ENCODE measurements around the gene OS9.

Gene OS9

DNA sequence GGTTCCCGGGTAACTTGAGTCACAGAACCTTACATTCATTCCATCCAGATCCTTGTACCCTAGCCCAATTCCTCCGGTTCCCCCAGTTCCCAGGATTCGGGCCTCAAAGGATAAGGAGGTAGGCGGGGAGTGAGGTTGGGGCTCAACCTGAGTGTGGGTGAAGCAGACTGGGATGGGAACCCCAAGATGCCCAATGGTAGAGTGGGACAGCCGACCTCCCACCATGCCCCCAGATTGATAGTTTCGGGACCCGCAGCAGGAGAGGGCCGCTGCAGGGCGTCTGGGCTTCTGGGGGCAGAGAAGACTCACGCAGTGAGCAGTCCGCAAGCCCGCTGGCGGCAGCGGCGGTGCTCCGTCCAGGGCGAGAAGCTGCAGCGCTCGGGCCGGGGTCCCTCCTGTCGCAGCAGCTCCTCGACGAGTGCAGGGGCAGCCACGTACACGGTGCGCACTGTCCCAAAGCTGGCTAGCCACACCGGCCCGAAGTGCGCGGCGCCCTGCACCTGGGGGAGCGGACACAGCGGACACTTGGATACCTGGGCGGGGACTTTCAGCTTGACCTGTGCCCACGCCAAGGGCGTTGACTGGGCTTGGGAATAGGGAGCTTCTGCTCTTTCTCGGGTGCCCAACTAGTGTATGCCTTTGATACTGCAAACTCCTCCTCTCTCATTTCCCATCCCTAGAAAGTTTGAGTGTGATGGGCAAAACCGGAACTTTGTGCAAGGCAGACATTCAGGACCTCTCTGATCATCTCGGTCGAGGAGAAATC is 71.9 kb downstream of the OS9 start:
- DNase-seq (ENCODE audit: low read depth in 2 of 2), result no peak

DNA sequence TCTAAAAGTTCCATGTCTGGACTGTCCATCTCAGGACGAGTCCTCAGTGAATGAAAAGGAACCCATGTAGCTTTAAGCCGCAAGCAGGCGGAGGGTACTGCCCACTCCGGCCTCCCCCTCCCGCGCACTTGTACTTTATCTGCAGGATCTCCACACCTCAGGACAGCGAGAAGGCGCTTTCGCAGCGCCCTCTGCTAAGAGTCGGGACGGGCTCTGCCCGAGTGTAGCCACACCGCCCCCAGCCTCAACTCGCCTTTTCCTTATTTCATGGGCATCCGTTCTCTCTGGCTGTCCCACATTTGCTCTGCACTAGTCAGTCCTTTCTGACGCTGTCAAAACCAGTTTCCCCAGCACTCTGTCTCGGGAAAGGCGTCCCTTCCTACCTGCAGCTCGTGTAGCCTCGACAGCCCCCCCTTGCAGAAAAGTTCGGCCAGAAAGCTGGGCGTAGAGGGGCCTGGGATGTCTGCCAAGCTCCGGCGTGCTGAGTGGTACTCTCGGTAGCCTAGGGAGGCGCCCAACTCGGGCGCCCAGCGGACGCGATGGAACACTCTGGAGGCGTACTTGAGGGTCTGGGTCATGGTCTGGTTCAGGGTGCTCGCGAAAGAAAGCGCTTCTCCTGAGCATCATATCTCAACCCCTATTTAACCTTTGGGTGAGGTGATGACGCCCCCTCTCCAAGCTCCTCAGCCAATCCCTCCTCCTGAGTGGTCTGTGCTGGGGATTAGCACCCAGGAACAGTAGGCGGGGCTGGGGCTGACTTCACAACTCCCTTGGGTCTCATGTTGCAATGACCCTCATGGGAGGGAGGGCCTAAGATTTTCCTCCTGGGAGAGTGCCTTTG is 72.8 kb downstream of the OS9 start, which contains the start of gene CYP27B1:
CYP27B1 (minus strand) TSS at position 615 of the 841 bp plus-strand sequence; CDS start at position 578, 37 bp downstream.
- no peak for DNase-seq (ENCODE audit: low read depth in 2 of 2)

DNA sequence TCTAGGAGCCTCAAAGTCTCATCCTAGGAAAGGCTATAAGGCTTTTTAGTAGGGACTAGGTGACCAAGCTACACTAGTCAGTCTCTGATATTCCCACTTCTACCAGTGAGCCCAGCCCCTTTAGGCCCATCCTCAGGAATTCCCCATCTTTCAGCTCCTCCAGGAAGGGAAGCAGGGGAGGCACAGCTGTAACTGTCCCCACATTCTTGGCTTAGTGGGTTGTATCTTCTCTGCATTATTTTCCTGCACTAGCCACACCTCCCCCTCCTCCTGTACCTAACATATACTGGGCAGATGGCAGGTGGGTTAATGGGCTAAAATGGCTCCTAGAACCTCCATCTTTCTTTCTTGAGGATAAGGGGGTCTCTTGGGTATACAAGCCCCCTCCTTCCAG is 73.4 kb downstream of the OS9 start:
- DNase-seq (ENCODE audit: low read depth in 2 of 2), result no peak

- DNase-seq (ENCODE audit: low read depth in 2 of 2), result no peak
Observed at GRCh38 chr12:57767876-57768275, 73.9 kb downstream of the OS9 start.

DNA sequence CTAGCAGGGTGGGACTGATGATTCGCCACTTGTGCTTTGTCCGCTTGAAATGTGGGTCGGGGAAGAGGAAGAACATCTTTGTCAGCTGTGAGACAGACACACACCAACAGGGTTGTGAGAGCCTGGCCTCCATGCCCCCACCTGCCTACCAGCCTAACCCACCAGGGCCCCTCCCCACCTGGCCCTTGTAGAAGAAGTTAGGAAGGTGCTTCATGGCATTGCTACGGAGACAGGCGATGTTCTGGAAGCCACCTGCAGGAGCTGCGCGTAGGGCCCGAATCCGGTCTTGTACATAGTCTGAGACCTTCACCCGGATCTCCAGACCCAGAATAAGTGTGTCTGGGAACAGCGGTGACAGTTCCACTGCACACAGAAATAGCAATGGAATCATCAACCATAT is 75.7 kb downstream of the OS9 start:
- no peak for DNase-seq (ENCODE audit: low read depth in 2 of 2)

DNA sequence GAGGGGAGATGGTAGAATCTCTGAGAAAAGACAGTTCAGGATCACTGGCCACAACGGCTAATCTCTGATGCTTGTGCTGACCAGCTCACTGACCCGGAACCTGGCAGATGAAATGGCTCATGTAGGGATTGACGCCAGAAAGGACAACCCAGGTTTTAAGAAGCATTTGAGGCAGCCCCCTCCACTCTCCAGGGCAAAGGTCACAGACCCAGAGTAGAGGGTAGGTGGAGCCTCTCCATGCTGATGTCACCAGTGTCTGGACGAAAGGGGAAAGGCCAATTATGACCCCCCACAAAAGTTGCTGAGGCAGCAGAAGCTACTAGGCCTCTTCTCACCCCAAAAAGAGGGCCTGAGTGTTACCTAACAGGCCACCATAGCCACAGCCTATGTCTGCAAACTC is 76.8 kb downstream of the OS9 start:
- no peak for DNase-seq (ENCODE audit: low read depth in 2 of 2)
